Kidney (tissue), 14 donors: Measurements from ENCODE around the gene DENND5A. TPM values are rescaled to one million over a fixed set of nuclear protein-coding genes. Genes with fewer than 3 reads are reported as not detected.
"Not testable (repeated sequence)": the region's sequence is repeated elsewhere in the genome, so short reads cannot be mapped to it uniquely, and the experiment has no call there.

Experiments used
- DNase-seq, 5 donors: peaks; one replicate each; pipeline ENCODE4 v3.0.0-alpha.2; 2013 to 2020
- FAIRE-seq: peaks from 2 replicates; lab custom pipeline; 2012; peaks lifted over from hg19 to GRCh38; lab: Jason Lieb, UNC
- H3K27ac ChIP-seq, 2 donors: one replicate each; pipeline ENCODE4 v1.7.0; 2013; ENCODE audit warnings: low read depth in 2 of 2, low read length in 2 of 2, inconsistent platforms in 1 of 2
- H3K27me3 ChIP-seq: one replicate; pipeline ENCODE4 v1.7.1; 2013; ENCODE audit warnings: low read length, inconsistent platforms; ENCODE audit not compliant: control insufficient read depth, insufficient read depth
- H3K36me3 ChIP-seq, 3 donors: one replicate each; pipeline versions ENCODE4 v1.7.0 to v1.7.1; 2013; ENCODE audit warnings: low read length in 3 of 3, control low read depth in 1 of 3, inconsistent platforms in 1 of 3; ENCODE audit not compliant: insufficient read depth in 3 of 3, control insufficient read depth in 2 of 3
- H3K4me1 ChIP-seq, 3 donors: one replicate each; pipeline versions ENCODE4 v1.7.0 to v1.7.1; 2013; ENCODE audit warnings: low read length in 3 of 3, inconsistent platforms in 1 of 3, low read depth in 1 of 3; ENCODE audit not compliant: control insufficient read depth in 2 of 3, insufficient read depth in 2 of 3
- H3K4me3 ChIP-seq, 3 donors: one replicate each; pipeline versions ENCODE4 v1.7.0 to v1.8.1; 2013; ENCODE audit warnings: low read length in 3 of 3, control low read depth in 1 of 3, inconsistent platforms in 1 of 3
- H3K9ac ChIP-seq, 3 donors: one replicate each; pipeline versions ENCODE4 v1.7.0 to v1.7.1; 2013; ENCODE audit warnings: low read length in 3 of 3, control low read depth in 1 of 3, inconsistent platforms in 1 of 3
- H3K9me3 ChIP-seq, 3 donors: one replicate each; pipeline versions ENCODE4 v1.7.0 to v1.7.1; 2013; ENCODE audit warnings: low read length in 3 of 3, control low read depth in 1 of 3, inconsistent platforms in 1 of 3; ENCODE audit not compliant: control insufficient read depth in 2 of 3, insufficient read depth in 1 of 3
- intact Hi-C: fragments of 100-400 bp; cut with DNase I; formaldehyde crosslinking; loops from one replicate; pipeline ENCODE4 v1.11.1; 2022
- polyA plus RNA-seq: library from polyadenylated mRNA; stranded (reverse); fragments of 350-450 nt; fragmentation: Illumina TruSeq; extraction: RNeasy Lipid Tissue Mini Kit (QIAGEN cat#74804); gene quantifications from one replicate; pipeline ENCODE4 v1.2.3, GENCODE V29; 2014; ENCODE audit warnings: low read depth, low replicate concordance; ENCODE audit not compliant: insufficient read depth
- total RNA-seq: library from RNA; stranded (reverse); fragmentation: NEBNext Ultra II Directional; extraction: Animal tissue kit (Norgen Biotek cat#: 25700); gene quantifications from one replicate; pipeline ENCODE4 v1.2.1, GENCODE V29; 2021
- TF ChIP-seq, protein P1 (sequence below): IDR thresholded peaks from 3 replicates; pipeline ENCODE4 v1.5.1; 2012; ENCODE audit warnings: mild to moderate bottlenecking, moderate library complexity, borderline replicate concordance; ENCODE audit not compliant: insufficient read depth; ENCODE audit errors: extremely low read depth
- donor health status: control.
- donor health status: control.
- donor health status: control.
- donor health status: control.
- donor health status: control.
- donor health status: DM: yes; HTN: yes; CAD: no.
- donor health status: Normal renal cell carcinoma (clear cell type).

DENND5A gene
- total and polyA plus RNA-seq, 2 donors from 2014 or later = 32.4 to 53.9 TPM

DNA sequence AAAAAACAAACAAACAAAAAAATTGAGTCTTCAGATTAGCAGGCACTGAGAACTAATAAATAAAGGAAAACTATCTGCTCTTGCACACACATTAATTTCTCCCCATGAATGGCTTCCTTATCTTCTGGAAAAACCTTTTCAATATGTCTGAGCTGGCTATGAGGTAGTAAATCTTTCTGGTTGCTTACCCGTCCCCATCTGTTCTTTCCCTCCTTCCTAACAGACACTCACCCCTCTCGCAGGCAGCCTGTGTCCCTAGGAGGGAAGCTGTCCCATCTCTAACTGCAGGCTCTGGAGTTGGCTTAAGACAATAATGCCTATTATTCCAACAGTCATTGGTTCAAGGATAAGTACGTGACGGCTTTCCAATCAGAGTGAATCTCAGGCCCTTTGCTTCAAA lies 165.5 kb downstream of the DENND5A start:
- H3K9me3 ChIP-seq = no peaks in the 10 kb centered on the region
- H3K27me3 ChIP-seq = no peaks in the 10 kb centered on the region
- DNase-seq (no peak), FAIRE-seq (no peak)
- TF ChIP-seq, protein P1, sequence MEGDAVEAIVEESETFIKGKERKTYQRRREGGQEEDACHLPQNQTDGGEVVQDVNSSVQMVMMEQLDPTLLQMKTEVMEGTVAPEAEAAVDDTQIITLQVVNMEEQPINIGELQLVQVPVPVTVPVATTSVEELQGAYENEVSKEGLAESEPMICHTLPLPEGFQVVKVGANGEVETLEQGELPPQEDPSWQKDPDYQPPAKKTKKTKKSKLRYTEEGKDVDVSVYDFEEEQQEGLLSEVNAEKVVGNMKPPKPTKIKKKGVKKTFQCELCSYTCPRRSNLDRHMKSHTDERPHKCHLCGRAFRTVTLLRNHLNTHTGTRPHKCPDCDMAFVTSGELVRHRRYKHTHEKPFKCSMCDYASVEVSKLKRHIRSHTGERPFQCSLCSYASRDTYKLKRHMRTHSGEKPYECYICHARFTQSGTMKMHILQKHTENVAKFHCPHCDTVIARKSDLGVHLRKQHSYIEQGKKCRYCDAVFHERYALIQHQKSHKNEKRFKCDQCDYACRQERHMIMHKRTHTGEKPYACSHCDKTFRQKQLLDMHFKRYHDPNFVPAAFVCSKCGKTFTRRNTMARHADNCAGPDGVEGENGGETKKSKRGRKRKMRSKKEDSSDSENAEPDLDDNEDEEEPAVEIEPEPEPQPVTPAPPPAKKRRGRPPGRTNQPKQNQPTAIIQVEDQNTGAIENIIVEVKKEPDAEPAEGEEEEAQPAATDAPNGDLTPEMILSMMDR = no peak
- no peak overlapping the region for H3K4me3 ChIP-seq
- no peak overlapping the region for H3K9ac ChIP-seq
- no peaks in the 10 kb centered on the region for H3K4me1 ChIP-seq
- intact Hi-C loops = no loop called here
- no peak overlapping the region for H3K27ac ChIP-seq
- no peaks in the 10 kb centered on the region for H3K36me3 ChIP-seq

DNA sequence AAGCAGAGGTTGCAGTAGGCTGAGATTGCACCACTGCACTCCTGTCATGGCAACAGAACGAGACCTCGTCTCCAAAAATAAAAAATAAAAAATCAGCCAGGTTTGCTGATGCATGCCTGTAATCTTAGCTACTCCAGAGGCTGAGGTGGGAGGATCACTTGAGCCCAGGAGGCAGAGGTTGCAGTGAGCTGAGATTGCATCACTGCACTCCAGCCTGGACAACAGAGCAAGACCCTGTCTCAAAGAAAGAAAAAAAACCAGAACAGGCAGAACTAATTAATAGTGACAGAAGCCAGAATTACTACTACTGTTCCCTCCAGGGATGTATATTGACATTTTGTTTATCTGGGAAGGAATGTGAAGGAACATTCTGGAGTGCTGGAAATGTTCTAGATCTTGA lies 166.7 kb downstream of the DENND5A start:
- H3K9ac ChIP-seq, intact Hi-C loops, H3K27me3 ChIP-seq, H3K4me1 ChIP-seq, H3K4me3 ChIP-seq, FAIRE-seq, H3K27ac ChIP-seq, H3K36me3 ChIP-seq, DNase-seq, H3K9me3 ChIP-seq: not testable (repeated sequence)

DNA sequence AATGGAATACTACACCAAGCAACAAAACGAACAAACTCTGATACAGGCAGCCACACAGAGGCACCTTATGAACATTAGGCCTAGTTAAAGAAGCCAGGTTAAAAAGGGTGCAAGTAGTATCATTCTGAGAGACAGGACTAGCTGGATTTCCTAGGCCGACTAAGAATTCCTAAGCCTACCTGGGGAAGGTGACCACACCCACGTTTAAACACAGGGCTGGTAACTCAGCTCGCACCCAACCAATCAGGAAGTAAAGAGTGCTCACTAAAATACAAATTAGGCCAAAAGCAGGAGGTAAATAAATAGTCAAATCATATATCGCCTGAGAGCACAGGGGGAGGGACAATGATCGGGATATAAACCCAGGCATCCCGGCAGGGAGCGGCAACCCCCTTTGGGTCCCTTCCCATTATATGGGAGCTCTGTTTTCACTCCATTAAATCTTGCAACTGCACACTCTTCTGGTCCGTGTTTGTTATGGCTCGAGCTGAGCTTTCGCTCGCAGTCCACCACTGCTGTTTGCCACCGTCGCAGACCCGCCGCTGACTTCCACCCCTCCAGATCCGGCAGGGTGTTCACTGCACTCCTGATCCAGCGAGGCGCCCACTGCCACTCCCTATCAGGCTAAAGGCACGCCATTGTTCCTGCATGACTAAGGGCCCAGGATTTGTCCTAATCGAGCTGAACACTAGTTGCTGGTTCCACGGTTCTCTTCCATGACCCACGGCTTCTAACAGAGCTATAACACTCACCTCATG lies 167.8 kb downstream of the DENND5A start:
- H3K36me3 ChIP-seq, intact Hi-C loops, H3K27me3 ChIP-seq, H3K4me1 ChIP-seq, FAIRE-seq, H3K9me3 ChIP-seq, DNase-seq, H3K27ac ChIP-seq, H3K4me3 ChIP-seq, H3K9ac ChIP-seq: not testable (repeated sequence)

DNA sequence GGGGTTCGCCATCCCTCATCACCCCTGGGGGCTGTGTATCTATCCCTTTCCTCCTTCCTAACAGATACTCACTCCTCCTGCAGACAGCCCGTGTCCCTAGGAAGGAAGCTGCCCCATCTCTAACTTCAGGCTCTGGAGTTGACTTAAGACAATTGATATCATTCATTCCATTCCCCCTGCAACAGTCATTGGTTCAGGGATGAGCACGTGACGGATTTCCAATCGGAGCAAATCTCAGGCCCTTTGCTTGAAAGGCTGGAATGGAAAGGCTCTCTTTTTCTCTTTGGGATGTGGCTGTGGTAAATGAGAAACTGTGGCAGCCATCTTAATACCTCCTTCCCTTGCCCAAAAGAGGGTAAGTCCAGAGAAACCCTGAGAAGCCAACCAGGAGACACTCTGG lies 168.7 kb downstream of the DENND5A start:
- no peak for FAIRE-seq

More for the DNA sequence above, 168.7 kb downstream of the DENND5A start:
- Histone ChIP-seq H3K4me1 (no peaks in the 10 kb centered on the region), H3K36me3 (no peaks in the 10 kb centered on the region), H3K27me3 (no peaks in the 10 kb centered on the region), H3K9ac (no peak overlapping the region), H3K27ac (no peak overlapping the region), H3K4me3 (no peak overlapping the region), H3K9me3 (no peaks in the 10 kb centered on the region)
- intact Hi-C loops = no loop called here
- DNase-seq = no peak
- TF ChIP-seq, protein P1 = no peak
